Activated T-cell treated with anti-CD3 and anti-CD28 coated beads for 48 hours (primary cell): ENCODE measurements around the gene CX3CL1.
"Not testable (repeated sequence)": the region's sequence is repeated elsewhere in the genome, so short reads cannot be mapped to it uniquely, and the experiment has no call there.

Experiments
- DNase-seq: peaks from one replicate; pipeline ENCODE4 v3.0.0-alpha.2; 2020; ENCODE audit warnings: low read depth

CX3CL1 gene

GRCh38 chr16:57382535-57383275, 10.4 kb downstream of the CX3CL1 start:
- DNase-seq, result no peak

GRCh38 chr16:57383276-57384247, 11.3 kb downstream of the CX3CL1 start:
- DNase-seq, result no peak

GRCh38 chr16:57384248-57385070, 12.2 kb downstream of the CX3CL1 start:
- DNase-seq, result no peak

GRCh38 chr16:57385083-57385482, 12.8 kb downstream of the CX3CL1 start:
- no peak for DNase-seq

GRCh38 chr16:57386381-57386951, 14.2 kb downstream of the CX3CL1 start:
- no peak for DNase-seq

- no peak for DNase-seq
These were observed 15.5 kb downstream of the CX3CL1 start for GRCh38 chr16:57387598-57388354.

- DNase-seq, result no peak
These were observed 16.2 kb downstream of the CX3CL1 start for GRCh38 chr16:57388359-57389086.

- DNase-seq, result no peak
These were observed 16.8 kb downstream of the CX3CL1 start for GRCh38 chr16:57389087-57389468.

- DNase-seq, result no peak
These were observed 18.5 kb downstream of the CX3CL1 start for GRCh38 chr16:57390636-57391295.

- DNase-seq, result no peak
These were observed 19.0 kb downstream of the CX3CL1 start for GRCh38 chr16:57391300-57391699.

GRCh38 chr16:57391708-57392107, 19.4 kb downstream of the CX3CL1 start:
- DNase-seq, result no peak

GRCh38 chr16:57392694-57393093, 20.4 kb downstream of the CX3CL1 start:
- no peak for DNase-seq

GRCh38 chr16:57394444-57394843, 22.2 kb downstream of the CX3CL1 start:
- no peak for DNase-seq

- no peak for DNase-seq
These were observed 22.7 kb downstream of the CX3CL1 start for GRCh38 chr16:57395026-57395425.

- no peak for DNase-seq
These were observed 24.5 kb downstream of the CX3CL1 start for GRCh38 chr16:57396786-57397185.

- not testable (repeated sequence) for DNase-seq
These were observed 25.2 kb downstream of the CX3CL1 start for GRCh38 chr16:57397493-57397892.

- DNase-seq, result no peak
These were observed 29.8 kb downstream of the CX3CL1 start for GRCh38 chr16:57401943-57402640.

- DNase-seq, result no peak
These were observed 31.9 kb downstream of the CX3CL1 start, which contains the start of gene CCL17 for GRCh38 chr16:57403965-57404817. Gene CCL17, plus strand, starts transcription at chr16:57404767. Its CDS starts 9,166 bp downstream, at chr16:57413933.
